Measurements from ENCODE around the gene S100A7. TPM values are rescaled to one million over a fixed set of nuclear protein-coding genes. Genes with fewer than 3 reads are reported as not detected.

The S100A7 gene
- polyA plus RNA-seq, 1 donor from 2014 or later = not detected

GRCh38 chr1:153487707-153488106 is 27.3 kb upstream of the S100A7 start:
- no peaks in the 10 kb centered on the region for H3K36me3 ChIP-seq (ENCODE audit: insufficient read depth, low read length)
- H3K4me3 ChIP-seq (ENCODE audit: low read length) = no peak overlapping the region
- H3K79me2 ChIP-seq (replicated peaks; ENCODE audit: insufficient read depth, low read length) = no peaks in the 10 kb centered on the region
- no peaks in the 10 kb centered on the region for H3F3A ChIP-seq (ENCODE audit: insufficient read depth, low read length, poor library complexity, severe bottlenecking)
- no peak overlapping the region for H2AFZ ChIP-seq (ENCODE audit: low read depth, low read length)
- no peak overlapping the region for H3K27ac ChIP-seq (ENCODE audit: low read length)
- H4K20me1 ChIP-seq (ENCODE audit: insufficient read depth) = no peaks in the 10 kb centered on the region
- no peaks in the 10 kb centered on the region for H3K9me2 ChIP-seq (ENCODE audit: insufficient read depth, low read length)
- H3K9ac ChIP-seq (ENCODE audit: low read length) = no peak overlapping the region
- no peak overlapping the region for H3K4me2 ChIP-seq (ENCODE audit: low read length)
- H3K9me3 ChIP-seq (ENCODE audit: low read length) = no peaks in the 10 kb centered on the region
- H3K27me3 ChIP-seq (ENCODE audit: insufficient read depth, low read depth, low read length) = no peaks in the 10 kb centered on the region
- no peak for TF ChIP-seq RAD21 (conservative IDR thresholded peaks at IDR 0.05)
- TF ChIP-seq TAF1 (IDR thresholded peaks at IDR 0.05; ENCODE audit: low read depth) = no peak
- TF ChIP-seq REST (IDR thresholded peaks at IDR 0.05; ENCODE audit: borderline replicate concordance) = no peak
- no peak for TF ChIP-seq POLR2AphosphoS5 (IDR thresholded peaks at IDR 0.05)
- no peak for TF ChIP-seq EP300 (conservative IDR thresholded peaks at IDR 0.05; ENCODE audit: poor library complexity, severe bottlenecking)
- no peak for TF ChIP-seq CTCF (IDR thresholded peaks at IDR 0.05; ENCODE audit: poor library complexity, severe bottlenecking)

GRCh38 chr1:153485863-153486262 is 25.4 kb upstream of the S100A7 start:
- no peak overlapping the region for H3K9ac ChIP-seq (ENCODE audit: low read length)
- H3K27ac ChIP-seq (ENCODE audit: low read length) = no peak overlapping the region
- no peaks in the 10 kb centered on the region for H4K20me1 ChIP-seq (ENCODE audit: insufficient read depth)
- TF ChIP-seq POLR2AphosphoS5 (IDR thresholded peaks at IDR 0.05) (no peak), MXI1 (conservative IDR thresholded peaks at IDR 0.05; ENCODE audit: poor library complexity, severe bottlenecking) (no peak)
- no peaks in the 10 kb centered on the region for H3K36me3 ChIP-seq (ENCODE audit: insufficient read depth, low read length)
- no peaks in the 10 kb centered on the region for H3F3A ChIP-seq (ENCODE audit: insufficient read depth, low read length, poor library complexity, severe bottlenecking)
- H3K27me3 ChIP-seq (ENCODE audit: insufficient read depth, low read depth, low read length) = no peaks in the 10 kb centered on the region
- no peak overlapping the region for H2AFZ ChIP-seq (ENCODE audit: low read depth, low read length)
- H3K9me3 ChIP-seq (ENCODE audit: low read length) = no peaks in the 10 kb centered on the region
- H3K79me2 ChIP-seq (replicated peaks; ENCODE audit: insufficient read depth, low read length) = no peaks in the 10 kb centered on the region
- no peak overlapping the region for H3K4me3 ChIP-seq (ENCODE audit: low read length)
- H3K4me2 ChIP-seq (ENCODE audit: low read length) = no peak overlapping the region
- H3K9me2 ChIP-seq (ENCODE audit: insufficient read depth, low read length) = no peaks in the 10 kb centered on the region

GRCh38 chr1:153483776-153484175 is 23.3 kb upstream of the S100A7 start:
- Histone ChIP-seq H3F3A (ENCODE audit: insufficient read depth, low read length, poor library complexity, severe bottlenecking) (no peaks in the 10 kb centered on the region), H2AFZ (ENCODE audit: low read depth, low read length) (no peak overlapping the region), H3K27me3 (ENCODE audit: insufficient read depth, low read depth, low read length) (no peaks in the 10 kb centered on the region), H3K36me3 (ENCODE audit: insufficient read depth, low read length) (no peaks in the 10 kb centered on the region), H3K9ac (ENCODE audit: low read length) (no peak overlapping the region), H3K79me2 (replicated peaks; ENCODE audit: insufficient read depth, low read length) (no peaks in the 10 kb centered on the region), H3K4me2 (ENCODE audit: low read length) (no peak overlapping the region), H3K27ac (ENCODE audit: low read length) (no peak overlapping the region), H3K9me3 (ENCODE audit: low read length) (no peaks in the 10 kb centered on the region), H3K4me3 (ENCODE audit: low read length) (no peak overlapping the region), H3K9me2 (ENCODE audit: insufficient read depth, low read length) (no peaks in the 10 kb centered on the region), H4K20me1 (ENCODE audit: insufficient read depth) (no peaks in the 10 kb centered on the region)
- no peak for TF ChIP-seq CTCF (IDR thresholded peaks at IDR 0.05; ENCODE audit: poor library complexity, severe bottlenecking)
- TF ChIP-seq SMC3 (conservative IDR thresholded peaks at IDR 0.05; ENCODE audit: poor library complexity) = no peak
- no peak for TF ChIP-seq REST (IDR thresholded peaks at IDR 0.05; ENCODE audit: borderline replicate concordance)
- no peak for TF ChIP-seq POLR2AphosphoS5 (IDR thresholded peaks at IDR 0.05)
- no peak for TF ChIP-seq EZH2 (IDR thresholded peaks at IDR 0.05; ENCODE audit: borderline replicate concordance, insufficient read depth, low read length, poor library complexity, severe bottlenecking)
- no peak for TF ChIP-seq RAD21 (conservative IDR thresholded peaks at IDR 0.05)
- TF ChIP-seq EP300 (conservative IDR thresholded peaks at IDR 0.05; ENCODE audit: poor library complexity, severe bottlenecking) = no peak
- TF ChIP-seq TAF1 (IDR thresholded peaks at IDR 0.05; ENCODE audit: low read depth) = no peak
- TF ChIP-seq MXI1 (conservative IDR thresholded peaks at IDR 0.05; ENCODE audit: poor library complexity, severe bottlenecking) = no peak

Measured in neural cell (in vitro differentiated cells).